AG09319 (cell line): ENCODE results near the gene SIRPA.

ENCODE experiments used
- DNase-seq: peaks from one replicate; pipeline ENCODE4 v3.0.0-alpha.2; 2010; ENCODE audit warnings: low read depth; ENCODE audit errors: extremely low read depth
- CTCF ChIP-seq: IDR thresholded peaks from 2 replicates; pipeline ENCODE4 v1.5.1; 2011; ENCODE audit warnings: low read depth, mild to moderate bottlenecking, inconsistent platforms, low read length, moderate library complexity

Gene SIRPA

GRCh38 chr20:1875183-1875554 is 20.0 kb upstream of the SIRPA start:
- no peak for TF ChIP-seq CTCF
- no peak for DNase-seq

GRCh38 chr20:1875762-1876161 is 19.4 kb upstream of the SIRPA start:
- DNase-seq: no peak
- TF ChIP-seq CTCF: no peak

GRCh38 chr20:1876217-1876921 is 18.8 kb upstream of the SIRPA start:
- no peak for TF ChIP-seq CTCF

GRCh38 chr20:1876975-1877608 is 18.1 kb upstream of the SIRPA start:
- no peak for TF ChIP-seq CTCF
- no peak for DNase-seq

More at GRCh38 chr20:1876217-1876921, 18.8 kb upstream of the SIRPA start:
- DNase-seq: no peak

- no peak for TF ChIP-seq CTCF
- DNase-seq: no peak
Measured at GRCh38 chr20:1877609-1878200, 17.5 kb upstream of the SIRPA start.

- no peak for TF ChIP-seq CTCF
- no peak for DNase-seq
Measured at GRCh38 chr20:1879369-1879768, 15.8 kb upstream of the SIRPA start.

GRCh38 chr20:1879934-1880333 is 15.3 kb upstream of the SIRPA start:
- no peak for DNase-seq
- no peak for TF ChIP-seq CTCF
